A549 (cell line): ENCODE results near the gene INSC. TPM values are rescaled to one million over a fixed set of nuclear protein-coding genes. Genes with fewer than 3 reads are reported as not detected.

Source experiments
- ATAC-seq, 2 experiments: fragments of 200-7000 bp in 1 of 2; fragments of >200 bp in 1 of 2; cut with Nextera tagmentation in 1 of 2; cut with Tn5 transposase in 1 of 2; 3 replicates each; pipeline versions ENCODE4 v1.8.0 to v1.9.1; 2018 to 2020; ENCODE audit warnings: mild to moderate bottlenecking in 1 of 2, moderate library complexity in 1 of 2
- CTCF ChIA-PET: fragments of 300-600 bp; sonication (Branson Sonifier 250); formaldehyde crosslinking; extraction: SDS; loops from one replicate; lab custom pipeline; 2021; ENCODE audit warnings: antibody characterized with exemption, inconsistent platforms; lab: Yijun Ruan, JAX
- POLR2A ChIA-PET: fragments of 350-600 bp; formaldehyde crosslinking; extraction: SDS; loops from one replicate; lab custom pipeline; 2021; ENCODE audit warnings: antibody characterized with exemption, inconsistent platforms; lab: Yijun Ruan, JAX
- DNase-seq, 2 experiments: peaks; one replicate each; pipeline versions ENCODE4 v3.0.0 to v3.0.0-alpha.2; 2011 to 2016; ENCODE audit warnings: low read depth in 1 of 2, low spot score in 1 of 2
- FAIRE-seq: peaks from 2 replicates; lab custom pipeline; 2011; peaks lifted over from hg19 to GRCh38; lab: Jason Lieb, UNC
- H3K27ac ChIP-seq, 2 experiments: fragments of >200 bp; sonication (Bioruptor Twin); formaldehyde crosslinking; 3 replicates each; pipeline ENCODE4 v1.5.1; 2016 to 2017
- H3K4me1 ChIP-seq: fragments of >200 bp; sonication (Bioruptor Twin); formaldehyde crosslinking; 3 replicates; pipeline ENCODE4 v1.6.1; 2016
- H3K4me2 ChIP-seq: fragments of >200 bp; sonication (Bioruptor Twin); formaldehyde crosslinking; 3 replicates; pipeline ENCODE4 v1.6.1; 2016
- H3K4me3 ChIP-seq: fragments of >200 bp; sonication (Bioruptor Twin); formaldehyde crosslinking; 3 replicates; pipeline ENCODE4 v1.5.1; 2016
- H3K9me3 ChIP-seq: fragments of >200 bp; sonication (Bioruptor Twin); formaldehyde crosslinking; 3 replicates; pipeline ENCODE4 v1.6.1; 2016
- BHLHE40 ChIP-seq: IDR thresholded peaks from 2 replicates; pipeline ENCODE4 v1.6.1; 2012; ENCODE audit warnings: low read depth, low read length, inconsistent platforms
- CBX2 ChIP-seq: fragments of 200-600 bp; sonication (generic); IDR thresholded peaks from 2 replicates; pipeline ENCODE4 v1.6.1; 2016; ENCODE audit warnings: low read depth, mild to moderate bottlenecking, borderline replicate concordance
- CEBPB ChIP-seq, 2 experiments: fragments of >200 bp in 1 of 2; sonication (Bioruptor Twin) in 1 of 2; formaldehyde crosslinking in 1 of 2; IDR thresholded peaks; 2 replicates each; pipeline ENCODE4 v1.6.1; 2012 to 2016
- EHMT2 ChIP-seq: fragments of 200-600 bp; sonication (generic); IDR thresholded peaks from 2 replicates; pipeline ENCODE4 v1.6.1; 2016; ENCODE audit warnings: antibody characterized with exemption, low read depth, mild to moderate bottlenecking, moderate library complexity
- ELK1 ChIP-seq: fragments of 150-350 bp; IDR thresholded peaks from 2 replicates; pipeline ENCODE4 v1.6.1; 2014; ENCODE audit warnings: low read depth, mild to moderate bottlenecking, low read length
- FOSB ChIP-seq: fragments of 250-450 bp; sonication (Bioruptor Pico); IDR thresholded peaks from 2 replicates; pipeline ENCODE4 v1.5.0; 2020; ENCODE audit warnings: mild to moderate bottlenecking, moderate library complexity
- GATA3 ChIP-seq: IDR thresholded peaks from 2 replicates; pipeline ENCODE4 v1.6.1; 2012; ENCODE audit warnings: borderline replicate concordance
- HEYL ChIP-seq: fragments of 250-450 bp; sonication (Bioruptor Pico); IDR thresholded peaks from 2 replicates; pipeline ENCODE4 v1.8.0; 2021; ENCODE audit warnings: mild to moderate bottlenecking, moderate library complexity
- HMGXB4 ChIP-seq: fragments of 250-450 bp; sonication (Bioruptor Pico); IDR thresholded peaks from 2 replicates; pipeline ENCODE4 v1.5.0; 2021; ENCODE audit warnings: mild to moderate bottlenecking, moderate library complexity, borderline replicate concordance
- HOXA7 ChIP-seq: fragments of 250-450 bp; sonication (Bioruptor Pico); IDR thresholded peaks from 2 replicates; pipeline ENCODE4 v1.5.0; 2020; ENCODE audit warnings: mild to moderate bottlenecking, moderate library complexity
- JUN ChIP-seq, 2 experiments: fragments of >200 bp; sonication (Bioruptor Twin); formaldehyde crosslinking; IDR thresholded peaks; 2 replicates in 1 of 2; 3 replicates in 1 of 2; pipeline ENCODE4 v1.6.1; 2016 to 2017
- KDM5A ChIP-seq: fragments of 200-600 bp; sonication (generic); IDR thresholded peaks from 2 replicates; pipeline ENCODE4 v1.6.1; 2016; ENCODE audit warnings: antibody characterized with exemption, mild to moderate bottlenecking
- NPAS2 ChIP-seq: fragments of 250-450 bp; sonication (Bioruptor Pico); IDR thresholded peaks from 2 replicates; pipeline ENCODE4 v1.8.0; 2022; ENCODE audit warnings: mild to moderate bottlenecking, moderate library complexity, borderline replicate concordance
- PBX3 ChIP-seq: IDR thresholded peaks from 2 replicates; pipeline ENCODE4 v1.6.1; 2012
- POLR2A ChIP-seq: IDR thresholded peaks from 2 replicates; pipeline ENCODE4 v1.6.1; 2012; ENCODE audit warnings: mild to moderate bottlenecking, low read length
- RAD21 ChIP-seq, 2 experiments: fragments of >200 bp in 1 of 2; sonication (Bioruptor Twin) in 1 of 2; formaldehyde crosslinking in 1 of 2; IDR thresholded peaks in 1 of 2; conservative IDR thresholded peaks in 1 of 2; 2 replicates in 1 of 2; 3 replicates in 1 of 2; pipeline ENCODE4 v1.6.1; 2012 to 2018; ENCODE audit warnings: inconsistent platforms in 1 of 2
- RARB ChIP-seq: fragments of 250-450 bp; sonication (Bioruptor Pico); IDR thresholded peaks from 2 replicates; pipeline ENCODE4 v1.8.0; 2021; ENCODE audit warnings: mild to moderate bottlenecking, moderate library complexity
- ZFP36 ChIP-seq: fragments of 450-650 bp; IDR thresholded peaks from 2 replicates; pipeline ENCODE4 v1.6.1; 2014; ENCODE audit warnings: borderline replicate concordance; ENCODE audit not compliant: partially characterized antibody
- WGBS: methylation state at CpG from one replicate; pipeline ENCODE4 v1.1.6; 2017; ENCODE audit errors: missing lambda C conversion rate; 5-methylcytosine and 5-hydroxymethylcytosine counted together
- polyA plus RNA-seq, 4 experiments: library from polyadenylated mRNA; depleted of rRNA in 3 of 4; stranded (reverse); fragments of >200 nt; fragmentation: RNase III in 1 of 4; extraction: RNeasy Plus Mini Kit Qiagen cat#74134 plus additional on column Dnase treatment in 1 of 4; gene quantifications; 2 replicates in 3 of 4; 3 replicates in 1 of 4; pipeline ENCODE4 v1.2.3, GENCODE V29; 2011 to 2017
- TF ChIP-seq, protein P1 (sequence below): fragments of >200 bp; sonication (Bioruptor Twin); formaldehyde crosslinking; IDR thresholded peaks from 3 replicates; pipeline ENCODE4 v1.6.1; 2016

Gene INSC
- polyA plus RNA-seq, 2 of the 4 experiments (the other 2 are of a cell fraction), result not detected

DNA sequence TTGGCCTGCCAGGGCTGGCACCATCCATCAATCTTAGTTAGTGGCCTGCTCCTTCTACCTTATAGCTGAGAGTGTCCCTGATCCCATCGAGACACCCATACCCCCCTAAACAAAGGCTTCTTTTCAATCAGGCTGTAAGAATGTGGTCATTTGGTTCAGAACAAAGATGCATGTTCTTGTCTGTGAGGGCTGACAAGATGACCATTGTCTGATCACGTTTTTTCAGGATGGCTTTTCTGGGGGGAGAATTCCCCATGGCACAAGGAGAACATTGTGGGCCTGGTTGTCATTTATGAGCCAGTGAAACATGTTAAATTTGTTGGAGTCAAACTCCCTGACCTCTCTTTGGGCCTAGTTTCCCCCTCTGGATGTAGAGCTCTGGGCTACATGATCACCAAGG lies 160.4 kb downstream of the INSC start:
- Histone ChIP-seq H3K27ac (no peak overlapping the region), H3K9me3 (no peaks in the 10 kb centered on the region), H3K4me3 (no peak overlapping the region), H3K4me1 (no peaks in the 10 kb centered on the region), H3K4me2 (no peak overlapping the region)
- no peak for TF ChIP-seq POLR2A
- no peak for TF ChIP-seq JUN (IDR thresholded peaks at IDR 0.05)
- no peak for TF ChIP-seq EHMT2
- POLR2A ChIA-PET, result no interaction called here
- WGBS, result 0% methylated on average over 2 of the region's 2 CpGs
- CTCF ChIA-PET, result interaction anchor here (1.2 kb wide), 1 partner anchor 1339 kb away, joined by 3 read pairs; no protein-coding TSS in a partner anchor
- FAIRE-seq (no peak), DNase-seq (no peak), ATAC-seq (no peak)

DNA sequence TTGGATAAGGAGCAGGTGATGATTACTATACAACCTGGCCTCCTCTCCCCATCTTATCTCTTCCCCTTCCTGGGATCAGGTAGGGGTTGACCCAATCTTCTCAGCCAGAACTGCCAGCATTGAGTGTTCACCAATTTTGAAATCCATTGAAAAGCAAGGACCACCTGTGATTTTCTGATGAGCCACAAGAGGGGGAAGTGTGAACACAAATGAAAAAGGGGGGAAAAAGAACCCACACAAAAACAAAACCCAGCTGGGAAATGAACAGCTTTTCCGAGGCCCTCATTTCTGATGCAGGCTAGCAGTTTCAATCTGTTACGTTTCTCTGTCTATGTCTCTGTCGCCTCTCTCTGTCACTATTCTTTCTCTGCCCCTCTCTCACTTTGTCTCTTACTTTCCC lies 161.9 kb downstream of the INSC start:
- DNase-seq, result no peak
- Histone ChIP-seq H3K4me2 (no peak overlapping the region), H3K9me3 (no peaks in the 10 kb centered on the region), H3K27ac (no peak overlapping the region), H3K4me3 (no peak overlapping the region), H3K4me1 (no peaks in the 10 kb centered on the region)
- no peak for FAIRE-seq
- CTCF ChIA-PET, result interaction anchor here (0.6 to 1.0 kb wide), 3 partner anchors 23 to 187 kb away, joined by 3 to 4 read pairs (median 3); no protein-coding TSS in a partner anchor
- POLR2A ChIA-PET, result no interaction called here
- no peak for TF ChIP-seq FOSB (CRISPR knock-in tag)
- TF ChIP-seq CBX2, result no peak
- TF ChIP-seq, protein P1, sequence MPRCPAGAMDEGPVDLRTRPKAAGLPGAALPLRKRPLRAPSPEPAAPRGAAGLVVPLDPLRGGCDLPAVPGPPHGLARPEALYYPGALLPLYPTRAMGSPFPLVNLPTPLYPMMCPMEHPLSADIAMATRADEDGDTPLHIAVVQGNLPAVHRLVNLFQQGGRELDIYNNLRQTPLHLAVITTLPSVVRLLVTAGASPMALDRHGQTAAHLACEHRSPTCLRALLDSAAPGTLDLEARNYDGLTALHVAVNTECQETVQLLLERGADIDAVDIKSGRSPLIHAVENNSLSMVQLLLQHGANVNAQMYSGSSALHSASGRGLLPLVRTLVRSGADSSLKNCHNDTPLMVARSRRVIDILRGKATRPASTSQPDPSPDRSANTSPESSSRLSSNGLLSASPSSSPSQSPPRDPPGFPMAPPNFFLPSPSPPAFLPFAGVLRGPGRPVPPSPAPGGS, result no peak
- no peak for TF ChIP-seq HMGXB4 (CRISPR knock-in tag)
- TF ChIP-seq CEBPB (IDR thresholded peaks at IDR 0.05), result no peak
- peak in 1 of 2 experiments; percentile 34; a peak in 2 of 5 replicates for TF ChIP-seq RAD21 (conservative IDR thresholded peaks at IDR 0.05 in 1 of 2, IDR thresholded peaks at IDR 0.05 in 1 of 2)
- TF ChIP-seq POLR2A, result no peak
- ATAC-seq, result no peak
- 6% methylated on average over 3 of the region's 3 CpGs for whole genome bisulfite sequencing

GRCh38 chr11:15278128-15278527 lies 163.4 kb downstream of the INSC start:
- CTCF ChIA-PET, result interaction anchor here (0.7 kb wide), 1 partner anchor 334 kb away, joined by 3 read pairs; no protein-coding TSS in a partner anchor
- ATAC-seq (no peak), FAIRE-seq (no peak)

More at GRCh38 chr11:15278128-15278527, 163.4 kb downstream of the INSC start:
- POLR2A ChIA-PET, result no interaction called here
- no peak for TF ChIP-seq ELK1
- no peak for TF ChIP-seq ZFP36
- TF ChIP-seq HOXA7 (CRISPR knock-in tag), result no peak
- no peak for TF ChIP-seq HEYL
- TF ChIP-seq POLR2A, result no peak
- TF ChIP-seq KDM5A, result no peak
- no peak for TF ChIP-seq PBX3
- TF ChIP-seq GATA3, result no peak
- TF ChIP-seq BHLHE40, result no peak
- TF ChIP-seq EHMT2, result no peak
- TF ChIP-seq RARB (CRISPR knock-in tag), result no peak
- no peak for TF ChIP-seq NPAS2 (CRISPR knock-in tag)
- H3K27ac ChIP-seq, result no peak overlapping the region
- 9% methylated on average over 5 of the region's 5 CpGs for WGBS
- H3K4me1 ChIP-seq, result no peaks in the 10 kb centered on the region
- no peaks in the 10 kb centered on the region for H3K9me3 ChIP-seq
- H3K4me2 ChIP-seq, result no peak overlapping the region
- H3K4me3 ChIP-seq, result no peak overlapping the region
- no peak for DNase-seq
